K562 (cell line): ENCODE measurements around the gene UBE2I.

ENCODE experiments used
- BRF2 ChIP-seq: IDR thresholded peaks from 3 replicates; pipeline ENCODE4 v1.6.1; 2011; ENCODE audit warnings: borderline replicate concordance, mild to moderate bottlenecking; ENCODE audit not compliant: insufficient read length, insufficient read depth
- HIVEP1 ChIP-seq: fragments of 250-450 bp; sonication (Bioruptor Pico); IDR thresholded peaks from 2 replicates; pipeline ENCODE4 v1.4.0; 2020; ENCODE audit warnings: mild to moderate bottlenecking
- RFX1 ChIP-seq: fragments of 450-650 bp; IDR thresholded peaks from 2 replicates; pipeline ENCODE4 v1.6.1; 2016; ENCODE audit warnings: mild to moderate bottlenecking, moderate library complexity
- U2AF1 ChIP-seq: fragments of 200-400 bp; formaldehyde crosslinking; optimal IDR thresholded peaks from 2 replicates; pipeline ENCODE3; 2017; ENCODE audit warnings: mild to moderate bottlenecking, low read depth, low read length, moderate library complexity
- ZFP36 ChIP-seq: fragments of 150-350 bp; IDR thresholded peaks from 2 replicates; pipeline ENCODE4 v1.6.1; 2018; ENCODE audit warnings: low read length, low read depth; ENCODE audit not compliant: partially characterized antibody
- ZFX ChIP-seq: sonication (generic); formaldehyde crosslinking; IDR thresholded peaks from 2 replicates; pipeline ENCODE4 v1.8.0; 2022; ENCODE audit warnings: mild to moderate bottlenecking, missing genetic modification reagents, moderate library complexity
- ZNF76 ChIP-seq: fragments of 250-450 bp; sonication (Bioruptor Pico); IDR thresholded peaks from 2 replicates; pipeline ENCODE4 v1.4.0; 2020; ENCODE audit warnings: mild to moderate bottlenecking, moderate library complexity, borderline replicate concordance

- TF ChIP-seq HIVEP1 (CRISPR knock-in tag), result no peak
- TF ChIP-seq ZNF76 (CRISPR knock-in tag), result no peak
- no peak for TF ChIP-seq ZFX (CRISPR knock-in tag)
- TF ChIP-seq RFX1, result no peak
- no peak for TF ChIP-seq ZFP36
- TF ChIP-seq BRF2, result no peak
- no peak for TF ChIP-seq U2AF1
Measured at GRCh38 chr16:1278477-1278876, 31.0 kb upstream of the UBE2I start.
